ENCODE measurements around the gene SNED1. TPM values are rescaled to one million over a fixed set of nuclear protein-coding genes. Genes with fewer than 3 reads are reported as not detected.

Gene SNED1
- total and polyA plus RNA-seq, 2 experiments from 2014 or later: 1.5 to 2.8 TPM

DNA sequence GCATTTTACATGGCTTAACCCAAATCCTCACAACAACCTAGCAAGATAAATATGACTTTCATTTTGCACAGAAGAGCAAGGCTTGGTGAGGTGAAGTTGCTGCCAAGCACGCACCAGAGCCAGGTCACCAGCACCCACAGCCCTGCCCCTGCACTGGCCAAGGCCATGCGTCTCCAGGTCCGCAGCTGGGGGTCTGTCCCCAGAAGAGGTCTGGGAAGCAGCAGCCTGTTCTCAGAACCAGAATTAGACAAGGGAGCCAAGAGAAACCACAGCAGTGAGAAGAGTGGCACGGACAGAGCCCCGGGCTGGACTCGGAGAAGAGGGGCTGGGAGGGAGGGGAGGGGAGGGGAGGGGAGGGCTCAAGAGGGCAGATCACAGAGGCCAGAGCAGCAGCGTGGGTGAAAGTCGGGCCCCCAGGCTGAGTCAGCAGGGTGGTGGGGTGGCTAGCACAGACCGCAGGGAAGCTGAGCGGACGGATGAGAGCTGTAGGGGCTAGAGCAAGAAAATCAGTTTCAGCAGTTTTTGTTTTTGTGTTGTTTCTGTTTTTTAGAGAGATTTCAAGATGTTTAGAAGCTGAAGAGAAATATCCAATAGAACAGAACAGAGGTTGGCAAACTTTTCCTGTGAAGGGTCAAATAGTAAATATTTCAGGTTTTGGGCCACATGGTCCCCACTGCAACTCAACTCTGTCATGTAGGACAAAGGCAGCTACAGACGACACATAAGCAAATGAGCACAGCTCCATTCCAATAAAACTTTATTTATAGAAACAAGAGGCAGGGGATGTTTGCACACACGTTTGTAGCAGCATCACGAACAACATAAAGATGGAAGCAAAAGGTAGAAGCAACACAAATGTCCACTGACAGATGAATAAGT, 111.0 kb downstream of the SNED1 start:
- Histone ChIP-seq H4K20me1 (replicated peaks; ENCODE audit: insufficient read depth) (no peaks in the 10 kb centered on the region), H3K79me2 (replicated peaks; ENCODE audit: insufficient read depth) (no peaks in the 10 kb centered on the region), H3K4me1 (ENCODE audit: insufficient read depth) (no peaks in the 10 kb centered on the region), H3K36me3 (ENCODE audit: insufficient read depth) (no peaks in the 10 kb centered on the region), H2AFZ (no peak overlapping the region), H3K27me3 (ENCODE audit: insufficient read depth) (no peaks in the 10 kb centered on the region), H3K27ac (ENCODE audit: low read depth) (no peak overlapping the region), H3K4me3 (no peak overlapping the region), H3K4me2 (no peak overlapping the region), H3K9me2 (ENCODE audit: insufficient read depth) (no peaks in the 10 kb centered on the region), H3F3A (replicated peaks; ENCODE audit: low read depth) (no peaks in the 10 kb centered on the region)
- TF ChIP-seq EZH2 (IDR thresholded peaks at IDR 0.05; ENCODE audit: low read depth, unreplicated experiment): no peak
- no peak for TF ChIP-seq NANOG (IDR thresholded peaks at IDR 0.05; ENCODE audit: borderline replicate concordance)
- TF ChIP-seq, protein P1, sequence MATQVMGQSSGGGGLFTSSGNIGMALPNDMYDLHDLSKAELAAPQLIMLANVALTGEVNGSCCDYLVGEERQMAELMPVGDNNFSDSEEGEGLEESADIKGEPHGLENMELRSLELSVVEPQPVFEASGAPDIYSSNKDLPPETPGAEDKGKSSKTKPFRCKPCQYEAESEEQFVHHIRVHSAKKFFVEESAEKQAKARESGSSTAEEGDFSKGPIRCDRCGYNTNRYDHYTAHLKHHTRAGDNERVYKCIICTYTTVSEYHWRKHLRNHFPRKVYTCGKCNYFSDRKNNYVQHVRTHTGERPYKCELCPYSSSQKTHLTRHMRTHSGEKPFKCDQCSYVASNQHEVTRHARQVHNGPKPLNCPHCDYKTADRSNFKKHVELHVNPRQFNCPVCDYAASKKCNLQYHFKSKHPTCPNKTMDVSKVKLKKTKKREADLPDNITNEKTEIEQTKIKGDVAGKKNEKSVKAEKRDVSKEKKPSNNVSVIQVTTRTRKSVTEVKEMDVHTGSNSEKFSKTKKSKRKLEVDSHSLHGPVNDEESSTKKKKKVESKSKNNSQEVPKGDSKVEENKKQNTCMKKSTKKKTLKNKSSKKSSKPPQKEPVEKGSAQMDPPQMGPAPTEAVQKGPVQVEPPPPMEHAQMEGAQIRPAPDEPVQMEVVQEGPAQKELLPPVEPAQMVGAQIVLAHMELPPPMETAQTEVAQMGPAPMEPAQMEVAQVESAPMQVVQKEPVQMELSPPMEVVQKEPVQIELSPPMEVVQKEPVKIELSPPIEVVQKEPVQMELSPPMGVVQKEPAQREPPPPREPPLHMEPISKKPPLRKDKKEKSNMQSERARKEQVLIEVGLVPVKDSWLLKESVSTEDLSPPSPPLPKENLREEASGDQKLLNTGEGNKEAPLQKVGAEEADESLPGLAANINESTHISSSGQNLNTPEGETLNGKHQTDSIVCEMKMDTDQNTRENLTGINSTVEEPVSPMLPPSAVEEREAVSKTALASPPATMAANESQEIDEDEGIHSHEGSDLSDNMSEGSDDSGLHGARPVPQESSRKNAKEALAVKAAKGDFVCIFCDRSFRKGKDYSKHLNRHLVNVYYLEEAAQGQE (IDR thresholded peaks at IDR 0.05; ENCODE audit: unreplicated experiment): no peak
- TF ChIP-seq, protein P2, sequence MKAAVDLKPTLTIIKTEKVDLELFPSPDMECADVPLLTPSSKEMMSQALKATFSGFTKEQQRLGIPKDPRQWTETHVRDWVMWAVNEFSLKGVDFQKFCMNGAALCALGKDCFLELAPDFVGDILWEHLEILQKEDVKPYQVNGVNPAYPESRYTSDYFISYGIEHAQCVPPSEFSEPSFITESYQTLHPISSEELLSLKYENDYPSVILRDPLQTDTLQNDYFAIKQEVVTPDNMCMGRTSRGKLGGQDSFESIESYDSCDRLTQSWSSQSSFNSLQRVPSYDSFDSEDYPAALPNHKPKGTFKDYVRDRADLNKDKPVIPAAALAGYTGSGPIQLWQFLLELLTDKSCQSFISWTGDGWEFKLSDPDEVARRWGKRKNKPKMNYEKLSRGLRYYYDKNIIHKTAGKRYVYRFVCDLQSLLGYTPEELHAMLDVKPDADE (IDR thresholded peaks at IDR 0.05): no peak
- TF ChIP-seq POLR2AphosphoS5 (IDR thresholded peaks at IDR 0.05; ENCODE audit: low read depth): no peak
- TF ChIP-seq CREB1 (CRISPR knock-in tag; IDR thresholded peaks at IDR 0.05; ENCODE audit: low read depth): no peak
- TF ChIP-seq, protein P3, sequence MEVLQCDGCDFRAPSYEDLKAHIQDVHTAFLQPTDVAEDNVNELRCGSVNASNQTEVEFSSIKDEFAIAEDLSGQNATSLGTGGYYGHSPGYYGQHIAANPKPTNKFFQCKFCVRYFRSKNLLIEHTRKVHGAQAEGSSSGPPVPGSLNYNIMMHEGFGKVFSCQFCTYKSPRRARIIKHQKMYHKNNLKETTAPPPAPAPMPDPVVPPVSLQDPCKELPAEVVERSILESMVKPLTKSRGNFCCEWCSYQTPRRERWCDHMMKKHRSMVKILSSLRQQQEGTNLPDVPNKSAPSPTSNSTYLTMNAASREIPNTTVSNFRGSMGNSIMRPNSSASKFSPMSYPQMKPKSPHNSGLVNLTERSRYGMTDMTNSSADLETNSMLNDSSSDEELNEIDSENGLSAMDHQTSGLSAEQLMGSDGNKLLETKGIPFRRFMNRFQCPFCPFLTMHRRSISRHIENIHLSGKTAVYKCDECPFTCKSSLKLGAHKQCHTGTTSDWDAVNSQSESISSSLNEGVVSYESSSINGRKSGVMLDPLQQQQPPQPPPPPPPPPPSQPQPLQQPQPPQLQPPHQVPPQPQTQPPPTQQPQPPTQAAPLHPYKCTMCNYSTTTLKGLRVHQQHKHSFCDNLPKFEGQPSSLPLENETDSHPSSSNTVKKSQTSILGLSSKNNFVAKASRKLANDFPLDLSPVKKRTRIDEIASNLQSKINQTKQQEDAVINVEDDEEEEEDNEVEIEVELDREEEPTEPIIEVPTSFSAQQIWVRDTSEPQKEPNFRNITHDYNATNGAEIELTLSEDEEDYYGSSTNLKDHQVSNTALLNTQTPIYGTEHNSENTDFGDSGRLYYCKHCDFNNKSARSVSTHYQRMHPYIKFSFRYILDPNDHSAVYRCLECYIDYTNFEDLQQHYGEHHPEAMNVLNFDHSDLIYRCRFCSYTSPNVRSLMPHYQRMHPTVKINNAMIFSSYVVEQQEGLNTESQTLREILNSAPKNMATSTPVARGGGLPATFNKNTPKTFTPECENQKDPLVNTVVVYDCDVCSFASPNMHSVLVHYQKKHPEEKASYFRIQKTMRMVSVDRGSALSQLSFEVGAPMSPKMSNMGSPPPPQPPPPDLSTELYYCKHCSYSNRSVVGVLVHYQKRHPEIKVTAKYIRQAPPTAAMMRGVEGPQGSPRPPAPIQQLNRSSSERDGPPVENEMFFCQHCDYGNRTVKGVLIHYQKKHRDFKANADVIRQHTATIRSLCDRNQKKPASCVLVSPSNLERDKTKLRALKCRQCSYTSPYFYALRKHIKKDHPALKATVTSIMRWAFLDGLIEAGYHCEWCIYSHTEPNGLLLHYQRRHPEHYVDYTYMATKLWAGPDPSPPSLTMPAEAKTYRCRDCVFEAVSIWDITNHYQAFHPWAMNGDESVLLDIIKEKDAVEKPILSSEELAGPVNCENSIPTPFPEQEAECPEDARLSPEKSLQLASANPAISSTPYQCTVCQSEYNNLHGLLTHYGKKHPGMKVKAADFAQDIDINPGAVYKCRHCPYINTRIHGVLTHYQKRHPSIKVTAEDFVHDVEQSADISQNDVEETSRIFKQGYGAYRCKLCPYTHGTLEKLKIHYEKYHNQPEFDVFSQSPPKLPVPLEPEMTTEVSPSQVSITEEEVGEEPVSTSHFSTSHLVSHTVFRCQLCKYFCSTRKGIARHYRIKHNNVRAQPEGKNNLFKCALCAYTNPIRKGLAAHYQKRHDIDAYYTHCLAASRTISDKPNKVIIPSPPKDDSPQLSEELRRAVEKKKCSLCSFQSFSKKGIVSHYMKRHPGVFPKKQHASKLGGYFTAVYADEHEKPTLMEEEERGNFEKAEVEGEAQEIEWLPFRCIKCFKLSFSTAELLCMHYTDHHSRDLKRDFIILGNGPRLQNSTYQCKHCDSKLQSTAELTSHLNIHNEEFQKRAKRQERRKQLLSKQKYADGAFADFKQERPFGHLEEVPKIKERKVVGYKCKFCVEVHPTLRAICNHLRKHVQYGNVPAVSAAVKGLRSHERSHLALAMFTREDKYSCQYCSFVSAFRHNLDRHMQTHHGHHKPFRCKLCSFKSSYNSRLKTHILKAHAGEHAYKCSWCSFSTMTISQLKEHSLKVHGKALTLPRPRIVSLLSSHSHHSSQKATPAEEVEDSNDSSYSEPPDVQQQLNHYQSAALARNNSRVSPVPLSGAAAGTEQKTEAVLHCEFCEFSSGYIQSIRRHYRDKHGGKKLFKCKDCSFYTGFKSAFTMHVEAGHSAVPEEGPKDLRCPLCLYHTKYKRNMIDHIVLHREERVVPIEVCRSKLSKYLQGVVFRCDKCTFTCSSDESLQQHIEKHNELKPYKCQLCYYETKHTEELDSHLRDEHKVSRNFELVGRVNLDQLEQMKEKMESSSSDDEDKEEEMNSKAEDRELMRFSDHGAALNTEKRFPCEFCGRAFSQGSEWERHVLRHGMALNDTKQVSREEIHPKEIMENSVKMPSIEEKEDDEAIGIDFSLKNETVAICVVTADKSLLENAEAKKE (CRISPR knock-in tag; IDR thresholded peaks at IDR 0.05): no peak
- TF ChIP-seq STAT1 (IDR thresholded peaks at IDR 0.05; ENCODE audit: unreplicated experiment): no peak
- no peak for TF ChIP-seq ZNF331 (CRISPR knock-in tag; IDR thresholded peaks at IDR 0.05; ENCODE audit: low read depth)
- no peak for TF ChIP-seq EZH2phosphoT487 (IDR thresholded peaks at IDR 0.05; ENCODE audit: unreplicated experiment)
- no peak for TF ChIP-seq JUNB (IDR thresholded peaks at IDR 0.05; ENCODE audit: unreplicated experiment)
- TF ChIP-seq, protein P4, sequence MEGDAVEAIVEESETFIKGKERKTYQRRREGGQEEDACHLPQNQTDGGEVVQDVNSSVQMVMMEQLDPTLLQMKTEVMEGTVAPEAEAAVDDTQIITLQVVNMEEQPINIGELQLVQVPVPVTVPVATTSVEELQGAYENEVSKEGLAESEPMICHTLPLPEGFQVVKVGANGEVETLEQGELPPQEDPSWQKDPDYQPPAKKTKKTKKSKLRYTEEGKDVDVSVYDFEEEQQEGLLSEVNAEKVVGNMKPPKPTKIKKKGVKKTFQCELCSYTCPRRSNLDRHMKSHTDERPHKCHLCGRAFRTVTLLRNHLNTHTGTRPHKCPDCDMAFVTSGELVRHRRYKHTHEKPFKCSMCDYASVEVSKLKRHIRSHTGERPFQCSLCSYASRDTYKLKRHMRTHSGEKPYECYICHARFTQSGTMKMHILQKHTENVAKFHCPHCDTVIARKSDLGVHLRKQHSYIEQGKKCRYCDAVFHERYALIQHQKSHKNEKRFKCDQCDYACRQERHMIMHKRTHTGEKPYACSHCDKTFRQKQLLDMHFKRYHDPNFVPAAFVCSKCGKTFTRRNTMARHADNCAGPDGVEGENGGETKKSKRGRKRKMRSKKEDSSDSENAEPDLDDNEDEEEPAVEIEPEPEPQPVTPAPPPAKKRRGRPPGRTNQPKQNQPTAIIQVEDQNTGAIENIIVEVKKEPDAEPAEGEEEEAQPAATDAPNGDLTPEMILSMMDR (conservative IDR thresholded peaks at IDR 0.05; ENCODE audit: low read depth in 2 of 2): no peak
- TF ChIP-seq ZNF114 (CRISPR knock-in tag; IDR thresholded peaks at IDR 0.05): no peak
- H3K4me1 Mint-ChIP-seq: no peaks in the 10 kb centered on the region
- ATAC-seq: no peak
- H3K27ac Mint-ChIP-seq: no peak overlapping the region
- no peak for DNase-seq (ENCODE audit: low spot score)
- peaks cover 2% of the 10 kb centered on the region for H3K27me3 Mint-ChIP-seq (ENCODE audit: insufficient read depth, low read depth, poor library complexity)
- H3K36me3 Mint-ChIP-seq (ENCODE audit: low read depth): peaks cover 15% of the 10 kb centered on the region; the same call in 2 of the 3 replicates
- H3K9me3 Mint-ChIP-seq: no peaks in the 10 kb centered on the region; the same call in 2 of the 3 replicates
- H3K4me3 Mint-ChIP-seq: no peak overlapping the region

Data from GM23338 (cell line).